NT2/D1 (cell line): ENCODE measurements around the gene TYMP.

ENCODE experiments used
- SUZ12 ChIP-seq: IDR thresholded peaks from 2 replicates; pipeline ENCODE4 v1.6.1; 2011; ENCODE audit not compliant: insufficient read length, insufficient read depth; ENCODE audit errors: extremely low read depth
- YY1 ChIP-seq: IDR thresholded peaks from 2 replicates; pipeline ENCODE4 v1.6.1; 2011; ENCODE audit not compliant: insufficient read length, insufficient read depth
- ZNF274 ChIP-seq: IDR thresholded peaks from 2 replicates; pipeline ENCODE4 v1.6.1; 2011; ENCODE audit warnings: mild to moderate bottlenecking, low read depth, low read length

DNA sequence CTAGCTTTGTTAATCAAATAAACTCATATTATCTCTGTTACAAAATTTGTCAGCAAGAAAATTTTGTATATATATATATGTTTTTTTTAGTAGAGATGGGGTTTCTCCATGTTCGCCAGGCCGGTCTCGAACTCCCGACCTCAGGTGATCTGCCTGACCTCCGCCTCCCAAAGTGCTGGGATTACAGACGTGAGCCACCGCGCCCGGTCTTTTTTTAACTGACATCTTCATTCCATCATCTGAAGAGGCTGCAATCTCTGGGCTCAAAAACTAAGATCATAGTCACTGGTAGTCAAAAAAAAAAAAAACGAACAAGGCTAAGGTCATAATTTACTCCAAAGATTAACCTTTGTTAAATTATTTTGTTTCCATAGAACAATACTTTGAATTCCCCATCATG is 10.6 kb upstream of the TYMP start:
- TF ChIP-seq ZNF274 (no peak), YY1 (no peak), SUZ12 (no peak)
